Stimulated activated CD8-positive, alpha-beta memory T cell treated with anti-CD3 and anti-CD28 coated beads, Interleukin-2, amount 100 ng/mL, for 48 hours (primary cell): Measurements from ENCODE around the gene NOTO.

Experiments
- DNase-seq, 2 donors: peaks; one replicate each; pipeline ENCODE4 v3.0.0-alpha.2; 2020; ENCODE audit warnings: low read depth in 2 of 2

NOTO gene

GRCh38 chr2:73257425-73258125 lies 55.2 kb downstream of the NOTO start:
- no peak for DNase-seq

DNA sequence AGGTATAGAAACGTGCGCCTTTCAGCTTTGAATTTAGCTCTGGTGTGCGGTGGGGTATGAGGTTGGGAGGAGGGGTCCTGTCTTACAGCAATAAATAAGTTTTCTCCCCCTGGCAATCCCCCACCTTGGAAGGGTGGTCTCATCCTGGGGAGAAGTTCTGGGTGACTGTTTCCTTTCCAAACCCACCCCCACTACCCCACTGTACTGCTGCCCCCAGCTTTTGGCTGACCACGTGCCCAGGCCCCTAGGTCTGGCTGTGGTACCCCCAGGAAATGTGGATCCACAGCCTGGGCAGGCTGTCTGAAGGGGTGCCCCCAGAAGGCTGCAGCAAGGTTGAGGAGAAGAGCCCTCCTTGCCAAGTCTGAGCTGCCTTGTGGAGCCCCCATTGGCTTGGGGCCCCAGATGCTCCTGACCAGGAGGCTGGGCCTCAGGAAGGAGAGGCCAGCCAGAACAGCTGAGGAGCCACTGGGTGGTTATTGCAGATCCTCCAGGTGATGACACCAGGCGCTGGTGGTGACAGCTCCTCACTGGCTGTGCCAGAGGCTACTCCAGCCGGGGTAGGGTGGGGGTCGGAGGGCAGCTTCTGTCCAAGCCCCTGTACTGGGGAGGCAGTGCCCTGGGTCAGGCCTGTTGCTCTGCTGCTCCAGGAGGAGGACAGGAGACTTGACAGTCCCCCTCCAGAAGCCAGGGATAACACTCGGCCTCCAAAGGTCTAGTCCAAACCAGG lies 56.0 kb downstream of the NOTO start:
- DNase-seq = no peak

DNA sequence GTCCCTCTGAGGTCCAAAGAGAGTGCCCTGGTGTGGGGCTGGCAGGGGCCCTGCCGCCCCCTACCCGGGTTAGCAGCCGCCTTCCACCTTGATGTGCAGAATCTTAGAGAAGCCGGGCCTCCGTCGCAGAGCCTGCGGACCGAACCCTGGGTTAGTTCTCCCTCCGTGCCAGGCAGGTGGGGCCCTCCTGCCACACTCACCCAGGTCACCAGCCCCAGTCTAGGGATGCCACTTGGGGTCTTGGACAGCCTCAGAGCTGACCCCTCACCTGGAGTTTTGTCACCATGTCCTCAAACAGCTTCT lies 56.5 kb downstream of the NOTO start:
- no peak for DNase-seq

GRCh38 chr2:73259276-73259675 lies 56.9 kb downstream of the NOTO start:
- DNase-seq = no peak

GRCh38 chr2:73259704-73260337 lies 57.4 kb downstream of the NOTO start:
- DNase-seq = no peak

GRCh38 chr2:73260338-73260984 lies 58.1 kb downstream of the NOTO start:
- no peak for DNase-seq
